ENCODE data around the gene URM1.

The URM1 gene

GRCh38 chr9:128388150-128388549 is 17.0 kb downstream of the URM1 start:
- no peak for DNase-seq

GRCh38 chr9:128389395-128390149 is 18.4 kb downstream of the URM1 start:
- DNase-seq: no peak

- DNase-seq: no peak
Observed at GRCh38 chr9:128390150-128390812, 19.1 kb downstream of the URM1 start.

GRCh38 chr9:128390813-128391711 is 19.9 kb downstream of the URM1 start:
- no peak for DNase-seq

- DNase-seq: no peak
Observed at GRCh38 chr9:128391956-128392301, 20.8 kb downstream of the URM1 start.

GRCh38 chr9:128392302-128393144 is 21.3 kb downstream of the URM1 start:
- DNase-seq: no peak

- no peak for DNase-seq
Observed at GRCh38 chr9:128393145-128393775, 22.1 kb downstream of the URM1 start.

GRCh38 chr9:128393970-128394369 is 22.8 kb downstream of the URM1 start:
- no peak for DNase-seq

GRCh38 chr9:128394379-128395168 is 23.4 kb downstream of the URM1 start:
- no peak for DNase-seq

- no peak for DNase-seq
Observed at GRCh38 chr9:128396970-128397613, 25.9 kb downstream of the URM1 start.

- no peak for DNase-seq
Observed at GRCh38 chr9:128397831-128398230, 26.7 kb downstream of the URM1 start.

GRCh38 chr9:128399861-128400260 is 28.7 kb downstream of the URM1 start:
- DNase-seq: no peak

GRCh38 chr9:128404560-128404959 is 33.4 kb downstream of the URM1 start:
- no peak for DNase-seq

GRCh38 chr9:128405077-128405779 is 34.1 kb downstream of the URM1 start:
- DNase-seq: no peak

- DNase-seq: no peak
Observed at GRCh38 chr9:128405780-128406171, 34.6 kb downstream of the URM1 start.

- DNase-seq: no peak
Observed at GRCh38 chr9:128406848-128407391, 35.7 kb downstream of the URM1 start.

- DNase-seq: no peak
Observed at GRCh38 chr9:128408963-128409431, 37.8 kb downstream of the URM1 start.

GRCh38 chr9:128409450-128409849 is 38.3 kb downstream of the URM1 start:
- no peak for DNase-seq

GRCh38 chr9:128409978-128410377 is 38.8 kb downstream of the URM1 start:
- no peak for DNase-seq
